Right lobe of liver (tissue), 6 donors: ENCODE measurements around the gene SYNE1. TPM values are rescaled to one million over a fixed set of nuclear protein-coding genes. Genes with fewer than 3 reads are reported as not detected.

Experiments used
- ATAC-seq, 4 donors: fragments of 200-7000 bp; cut with Tn5 transposase; one replicate each; pipeline ENCODE4 v1.9.1; 2020; ENCODE audit warnings: mild to moderate bottlenecking in 4 of 4, moderate library complexity in 4 of 4
- DNase-seq, 3 donors: peaks; one replicate each; pipeline ENCODE4 v3.0.0-alpha.2; 2020
- H3K27ac ChIP-seq, 3 donors: fragments of 200-600 bp; one replicate each; pipeline ENCODE4 v1.8.0; 2022
- H3K27me3 ChIP-seq, 2 donors: fragments of 200-600 bp; one replicate each; pipeline ENCODE4 v1.8.0; 2022
- H3K36me3 ChIP-seq, 4 donors: fragments of 200-600 bp; sonication (generic) in 1 of 4; one replicate each; pipeline versions ENCODE4 v1.5.1 to v1.8.0; 2017 to 2022; ENCODE audit warnings: control low read depth in 1 of 4
- H3K4me1 ChIP-seq, 4 donors: fragments of 200-600 bp; sonication (generic) in 1 of 4; one replicate each; pipeline versions ENCODE4 v1.5.1 to v1.8.0; 2017 to 2022; ENCODE audit warnings: control low read depth in 1 of 4
- H3K4me3 ChIP-seq, 3 donors: fragments of 200-600 bp; one replicate each; pipeline ENCODE4 v1.8.0; 2022
- H3K9me3 ChIP-seq, 4 donors: fragments of 200-600 bp; sonication (generic) in 1 of 4; one replicate each; pipeline versions ENCODE4 v1.5.1 to v1.8.0; 2017 to 2022; ENCODE audit warnings: control low read depth in 1 of 4
- POLR2A ChIP-seq: fragments of 450-650 bp; IDR thresholded peaks from one replicate; pipeline ENCODE4 v1.6.1; 2017; ENCODE audit warnings: antibody characterized with exemption, mild to moderate bottlenecking
- WGBS: methylation state at CpG from one replicate; pipeline ENCODE4 v1.1.6; 2018; ENCODE audit warnings: low coverage, low lambda C conversion rate; ENCODE audit not compliant: insufficient coverage; ENCODE audit errors: missing lambda C conversion rate; 5-methylcytosine and 5-hydroxymethylcytosine counted together
- intact Hi-C, 2 donors: fragments of 100-400 bp; cut with DNase I; formaldehyde crosslinking; loops; one replicate each; pipeline versions ENCODE4 v1.11.2 to v1.14.1; 2022
- total RNA-seq, 6 experiments: library from RNA; depleted of rRNA in 2 of 6; stranded (reverse); fragments of >200 nt in 2 of 6; fragmentation: NEBNext Ultra II Directional in 3 of 6; extraction: Animal tissue kit (Norgen Biotek cat#: 25700) in 3 of 6; gene quantifications; one replicate each; pipeline versions ENCODE4 v1.1.0 to v1.2.4, GENCODE V29; 2016 to 2023
- TF ChIP-seq, protein P1 (sequence below), 4 donors: fragments of 200-600 bp in 3 of 4; fragments of 450-650 bp in 1 of 4; IDR thresholded peaks; one replicate each; pipeline versions ENCODE4 v1.5.1 to v1.8.0; 2016 to 2022; ENCODE audit warnings: antibody characterized with exemption in 4 of 4, mild to moderate bottlenecking in 2 of 4
- donor health status: DM: no; HTN: yes; CAD: no.
- donor health status: DM: no; HTN: no; CAD: no.
- donor health status: DM: no; HTN: no; CAD: no.
- donor health status: DM: no; HTN: yes; CAD: no.
- donor health status: DM: no; HTN: yes; CAD: no.

The SYNE1 gene
- total RNA-seq, 6 experiments from 2014 or later: 22.8 to 43.2 (median 25.0) TPM

DNA sequence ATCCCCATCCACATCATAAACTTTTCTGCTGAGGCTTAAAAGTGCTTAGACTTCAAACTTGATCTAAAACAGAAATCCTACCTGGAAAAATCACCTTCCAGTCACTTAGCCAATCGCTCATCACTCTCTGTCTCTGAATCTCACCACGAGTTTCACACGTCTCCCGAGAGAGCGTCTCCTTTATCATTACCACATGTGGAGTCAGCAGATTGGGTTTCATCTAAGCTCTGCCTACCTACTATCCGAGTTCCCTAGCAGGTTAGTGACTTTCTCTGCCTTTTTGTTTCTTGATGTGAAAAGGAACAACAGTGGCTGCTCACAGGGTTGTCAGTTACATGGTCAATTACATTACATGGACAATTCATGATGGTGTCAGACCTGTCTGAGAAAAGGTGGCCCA, 543.5 kb downstream of the SYNE1 start:
- TF ChIP-seq POLR2A: no peak
- H3K9me3 ChIP-seq: no peaks in the 10 kb centered on the region

DNA sequence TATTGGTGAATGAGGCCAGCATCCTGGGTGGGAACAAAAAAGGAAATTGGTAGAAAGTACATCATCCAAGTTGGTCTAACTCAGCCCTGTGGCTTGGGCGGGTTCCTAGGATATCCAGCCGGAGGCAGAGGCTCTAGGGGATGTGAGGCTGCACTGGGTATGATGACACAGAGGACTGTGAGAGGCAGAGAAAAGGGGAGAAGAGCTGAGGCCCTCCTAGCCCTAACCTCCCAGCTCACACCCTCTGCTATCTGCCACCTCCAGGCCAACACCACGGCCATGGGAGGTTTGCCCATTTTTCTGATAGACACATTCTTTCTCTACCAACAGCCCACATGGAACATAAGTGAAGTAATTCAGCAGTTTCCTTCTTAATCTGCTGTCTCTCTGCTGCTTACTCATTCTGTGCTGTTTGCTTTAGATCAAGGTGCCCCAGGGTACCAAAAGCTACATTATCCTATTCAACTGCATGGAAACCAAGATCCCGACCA, 545.3 kb downstream of the SYNE1 start:
- no peaks in the 10 kb centered on the region for H3K4me1 ChIP-seq
- 88% methylated on average over 3 of the region's 4 CpGs for WGBS
- peaks cover 0 to 4% (median 0%) of the 10 kb centered on the region in 4 donors for H3K36me3 ChIP-seq
- H3K9me3 ChIP-seq: no peaks in the 10 kb centered on the region
- H3K4me3 ChIP-seq: no peak overlapping the region
- intact Hi-C loops: no loop called here
- ATAC-seq (no peak), DNase-seq (no peak)
- no peaks in the 10 kb centered on the region for H3K27me3 ChIP-seq
- H3K27ac ChIP-seq: no peak overlapping the region
- TF ChIP-seq POLR2A: no peak
- TF ChIP-seq, protein P1, sequence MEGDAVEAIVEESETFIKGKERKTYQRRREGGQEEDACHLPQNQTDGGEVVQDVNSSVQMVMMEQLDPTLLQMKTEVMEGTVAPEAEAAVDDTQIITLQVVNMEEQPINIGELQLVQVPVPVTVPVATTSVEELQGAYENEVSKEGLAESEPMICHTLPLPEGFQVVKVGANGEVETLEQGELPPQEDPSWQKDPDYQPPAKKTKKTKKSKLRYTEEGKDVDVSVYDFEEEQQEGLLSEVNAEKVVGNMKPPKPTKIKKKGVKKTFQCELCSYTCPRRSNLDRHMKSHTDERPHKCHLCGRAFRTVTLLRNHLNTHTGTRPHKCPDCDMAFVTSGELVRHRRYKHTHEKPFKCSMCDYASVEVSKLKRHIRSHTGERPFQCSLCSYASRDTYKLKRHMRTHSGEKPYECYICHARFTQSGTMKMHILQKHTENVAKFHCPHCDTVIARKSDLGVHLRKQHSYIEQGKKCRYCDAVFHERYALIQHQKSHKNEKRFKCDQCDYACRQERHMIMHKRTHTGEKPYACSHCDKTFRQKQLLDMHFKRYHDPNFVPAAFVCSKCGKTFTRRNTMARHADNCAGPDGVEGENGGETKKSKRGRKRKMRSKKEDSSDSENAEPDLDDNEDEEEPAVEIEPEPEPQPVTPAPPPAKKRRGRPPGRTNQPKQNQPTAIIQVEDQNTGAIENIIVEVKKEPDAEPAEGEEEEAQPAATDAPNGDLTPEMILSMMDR (IDR thresholded peaks at IDR 0.05): no peak

More for the DNA sequence above, 543.5 kb downstream of the SYNE1 start:
- no peaks in the 10 kb centered on the region for H3K27me3 ChIP-seq
- no peak overlapping the region for H3K27ac ChIP-seq
- H3K36me3 ChIP-seq: peaks cover 0 to 9% (median 0%) of the 10 kb centered on the region in 4 donors
- 79% methylated on average over 5 of the region's 6 CpGs for WGBS
- ATAC-seq (no peak), DNase-seq (no peak)
- intact Hi-C loops: no loop called here
- H3K4me1 ChIP-seq: no peaks in the 10 kb centered on the region
- H3K4me3 ChIP-seq: no peak overlapping the region

DNA sequence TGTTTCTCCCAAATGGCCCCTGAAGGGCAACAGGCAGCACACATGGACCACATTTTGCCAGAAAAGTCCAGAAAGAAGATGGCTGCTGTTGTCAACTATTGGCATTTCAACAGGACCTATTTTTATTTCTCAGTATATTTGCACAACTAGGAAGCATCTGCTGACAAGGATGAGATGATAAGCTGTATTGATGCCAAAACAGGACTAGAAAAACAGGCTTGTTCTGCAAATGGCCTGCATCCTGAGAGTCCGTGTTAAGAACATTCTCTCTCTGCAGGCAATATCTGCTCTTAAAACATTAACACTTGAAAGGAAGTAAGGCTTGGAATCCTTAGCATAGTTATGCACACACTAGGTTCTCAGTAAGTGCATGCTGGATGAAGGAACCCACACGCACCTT, 546.0 kb downstream of the SYNE1 start:
- no peaks in the 10 kb centered on the region for H3K4me1 ChIP-seq
- intact Hi-C loops: no loop called here
- no peak for TF ChIP-seq POLR2A
- TF ChIP-seq, protein P1 (IDR thresholded peaks at IDR 0.05): no peak
- ATAC-seq: peak in 3 of 4 donors; percentile 25 to 49 (median 36)
- no peaks in the 10 kb centered on the region for H3K9me3 ChIP-seq
- H3K4me3 ChIP-seq: no peak overlapping the region
- no peaks in the 10 kb centered on the region for H3K27me3 ChIP-seq
- H3K36me3 ChIP-seq: peaks cover 0 to 4% (median 0%) of the 10 kb centered on the region in 4 donors
- no peak overlapping the region for H3K27ac ChIP-seq
- no peak for DNase-seq
- WGBS: 33% methylated on average over 1 of the region's 2 CpGs

DNA sequence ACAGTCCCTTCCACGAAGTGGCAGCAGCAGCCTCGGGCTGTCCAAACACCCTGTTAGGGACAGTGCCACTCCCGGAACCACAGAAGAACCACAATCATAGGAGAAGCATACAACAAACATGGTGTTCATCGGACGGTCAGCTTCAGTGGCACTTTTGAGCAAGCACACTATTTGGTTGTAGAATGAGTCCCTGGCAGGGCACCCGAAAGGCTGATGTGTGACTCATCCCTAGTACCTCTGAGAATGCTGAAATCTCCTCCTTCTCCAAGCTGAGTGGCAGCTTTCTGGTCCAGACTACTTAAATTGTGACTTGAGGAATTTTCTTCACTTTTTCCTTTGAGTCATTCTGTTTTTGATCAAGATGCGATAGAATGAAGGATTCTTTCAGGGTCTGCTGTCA, 547.2 kb downstream of the SYNE1 start:
- ATAC-seq (no peak), DNase-seq (no peak)
- Histone ChIP-seq H3K4me1 (no peaks in the 10 kb centered on the region), H3K9me3 (no peaks in the 10 kb centered on the region), H3K4me3 (no peak overlapping the region), H3K27ac (no peak overlapping the region), H3K27me3 (no peaks in the 10 kb centered on the region), H3K36me3 (no peaks in the 10 kb centered on the region)
- intact Hi-C loops: no loop called here
- 91% methylated on average over 4 of the region's 7 CpGs for WGBS
- TF ChIP-seq, protein P1 (IDR thresholded peaks at IDR 0.05): no peak
- no peak for TF ChIP-seq POLR2A

DNA sequence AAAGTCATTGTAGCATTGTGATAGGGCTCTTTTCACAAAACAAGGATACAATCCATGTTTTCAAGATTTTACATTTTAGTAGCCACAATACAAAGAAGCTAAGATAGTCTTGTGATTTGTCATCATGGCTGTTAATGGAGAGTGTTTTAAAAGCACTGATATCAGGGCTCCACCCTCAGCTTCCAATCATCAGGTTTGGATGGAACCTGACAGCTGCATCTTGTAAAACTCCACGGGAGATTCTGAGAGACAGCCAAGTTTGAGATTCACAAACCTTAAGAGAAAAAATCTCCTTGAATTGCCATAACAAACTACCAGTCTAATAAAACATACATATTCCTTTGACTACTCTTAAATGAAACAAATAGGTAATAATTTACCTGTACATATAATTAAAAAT, 549.5 kb downstream of the SYNE1 start:
- no peaks in the 10 kb centered on the region for H3K4me1 ChIP-seq
- H3K36me3 ChIP-seq: no peaks in the 10 kb centered on the region
- no peak overlapping the region for H3K4me3 ChIP-seq
- no peak overlapping the region for H3K27ac ChIP-seq
- no peak for DNase-seq
- TF ChIP-seq, protein P1 (IDR thresholded peaks at IDR 0.05): no peak
- no peak for TF ChIP-seq POLR2A
- intact Hi-C loops: no loop called here
- H3K27me3 ChIP-seq: no peaks in the 10 kb centered on the region
- H3K9me3 ChIP-seq: no peaks in the 10 kb centered on the region
- 50% methylated on average over 1 of the region's 1 CpG for WGBS
- ATAC-seq: no peak
